ENCODE measurements around the gene SFXN5. TPM values are rescaled to one million over a fixed set of nuclear protein-coding genes. Genes with fewer than 3 reads are reported as not detected.

SFXN5 gene
- total RNA-seq, 1 experiment from 2014 or later: 27.8 TPM

GRCh38 chr2:72924353-72925240 is 146.9 kb downstream of the SFXN5 start:
- BruUV-seq (replicated peaks): no TSS peak
- ChIA-PET POLR2A (no interaction called here), CTCF (interaction anchor here (0.5 kb wide), 1 partner anchor 46 kb away, joined by 3 read pairs; no protein-coding TSS in a partner anchor)
- ATAC-seq: peak; percentile 54; the same call in 1 of the 2 replicates
- TF ChIP-seq SIN3A (IDR thresholded peaks at IDR 0.05; ENCODE audit: borderline replicate concordance, insufficient read depth, low read depth, low read length) (no peak), POLR2AphosphoS5 (IDR thresholded peaks at IDR 0.05; ENCODE audit: low read depth, low read length) (no peak), REST (IDR thresholded peaks at IDR 0.05; ENCODE audit: insufficient read depth in 1 of 2, low read depth in 2 of 2, low read length in 1 of 2) (no peak), TCF7L2 (IDR thresholded peaks at IDR 0.05; ENCODE audit: low read depth, low read length) (no peak), CTCF (IDR thresholded peaks at IDR 0.05) (no peak)
- H3K36me3 ChIP-seq (ENCODE audit: control insufficient read depth, insufficient read depth, low read length): no peaks in the 10 kb centered on the region
- H3K9me3 ChIP-seq (ENCODE audit: control insufficient read depth, insufficient read depth, low read depth, low read length): no peaks in the 10 kb centered on the region
- H3K27ac ChIP-seq (ENCODE audit: low read length): no peak overlapping the region
- H3K4me1 ChIP-seq (ENCODE audit: control insufficient read depth, insufficient read depth, low read length): no peaks in the 10 kb centered on the region
- no peak for DNase-seq (ENCODE audit: low read depth, low spot score)
- intact Hi-C loops (cut with micrococcal nuclease; ENCODE audit: unreplicated experiment) (no loop called here), in situ Hi-C loops (cut with HindIII; ENCODE audit: low pct_unique_long_range_greater_than_20kb, low sequenced_read_pairs) (no loop called here)
- peaks cover 41% of the 10 kb centered on the region for H3K27me3 ChIP-seq (ENCODE audit: control insufficient read depth, insufficient read depth, low read length)
- H3K4me3 ChIP-seq (ENCODE audit: low read depth in 2 of 2, low read length in 2 of 2): no peak overlapping the region

GRCh38 chr2:72923833-72924352 is 147.6 kb downstream of the SFXN5 start:
- BruUV-seq (replicated peaks): no TSS peak
- DNase-seq (ENCODE audit: low read depth, low spot score) (no peak), ATAC-seq (no peak)
- intact Hi-C loops (cut with micrococcal nuclease; ENCODE audit: unreplicated experiment) (no loop called here), in situ Hi-C loops (cut with HindIII; ENCODE audit: low pct_unique_long_range_greater_than_20kb, low sequenced_read_pairs) (no loop called here)
- Histone ChIP-seq H3K27me3 (ENCODE audit: control insufficient read depth, insufficient read depth, low read length) (peaks cover 43% of the 10 kb centered on the region), H3K36me3 (ENCODE audit: control insufficient read depth, insufficient read depth, low read length) (no peaks in the 10 kb centered on the region), H3K27ac (ENCODE audit: low read length) (no peak overlapping the region), H3K4me3 (ENCODE audit: low read depth in 2 of 2, low read length in 2 of 2) (no peak overlapping the region), H3K9me3 (ENCODE audit: control insufficient read depth, insufficient read depth, low read depth, low read length) (no peaks in the 10 kb centered on the region), H3K4me1 (ENCODE audit: control insufficient read depth, insufficient read depth, low read length) (no peaks in the 10 kb centered on the region; the same call in 1 of the 2 replicates)
- no peak for TF ChIP-seq TCF7L2 (IDR thresholded peaks at IDR 0.05; ENCODE audit: low read depth, low read length)
- no peak for TF ChIP-seq SIN3A (IDR thresholded peaks at IDR 0.05; ENCODE audit: borderline replicate concordance, insufficient read depth, low read depth, low read length)
- no peak for TF ChIP-seq POLR2AphosphoS5 (IDR thresholded peaks at IDR 0.05; ENCODE audit: low read depth, low read length)
- TF ChIP-seq CTCF (IDR thresholded peaks at IDR 0.05): no peak
- no peak for TF ChIP-seq REST (IDR thresholded peaks at IDR 0.05; ENCODE audit: insufficient read depth in 1 of 2, low read depth in 2 of 2, low read length in 1 of 2)
- ChIA-PET POLR2A (no interaction called here), CTCF (interaction anchor here (0.6 kb wide), 1 partner anchor 24 kb away, joined by 6 read pairs; no protein-coding TSS in a partner anchor)

Data from Panc1 (cell line).